Prostate gland (tissue), 2 donors: ENCODE data around the gene CYP2A13.
"Not testable (repeated sequence)": the region's sequence is repeated elsewhere in the genome, so short reads cannot be mapped to it uniquely, and the experiment has no call there.

Experiments used
- CTCF ChIP-seq, 4 experiments: fragments of 200-600 bp in 2 of 4; fragments of 450-650 bp in 2 of 4; sonication (generic) in 2 of 4; IDR thresholded peaks; 1 replicate in 3 of 4; 2 replicates in 1 of 4; pipeline ENCODE4 v1.5.1; 2016 to 2019; ENCODE audit warnings: antibody characterized with exemption in 4 of 4, mild to moderate bottlenecking in 2 of 4, moderate library complexity in 2 of 4
- POLR2A ChIP-seq: fragments of 450-650 bp; IDR thresholded peaks from one replicate; pipeline ENCODE4 v1.6.1; 2016; ENCODE audit warnings: antibody characterized with exemption, mild to moderate bottlenecking

GRCh38 chr19:41120929-41121911, 33.0 kb downstream of the CYP2A13 start:
- not testable (repeated sequence) for TF ChIP-seq CTCF (IDR thresholded peaks at IDR 0.05); POLR2A
